Erythroblast (primary cell): Measurements from ENCODE around the gene NKAIN2.
"Not testable (repeated sequence)": the region's sequence is repeated elsewhere in the genome, so short reads cannot be mapped to it uniquely, and the experiment has no call there.

Experiments used
- DNase-seq, 2 experiments: peaks; one replicate each; lab custom pipeline; 2025; lab: John Stamatoyannopoulos, UW
- GATA1 ChIP-seq: IDR thresholded peaks from 2 replicates; pipeline ENCODE4 v1.6.1; 2011; ENCODE audit warnings: low read depth, mild to moderate bottlenecking, control low read depth, low read length, moderate library complexity
- POLR2A ChIP-seq: IDR thresholded peaks from 2 replicates; pipeline ENCODE4 v1.6.1; 2011; ENCODE audit warnings: mild to moderate bottlenecking, low read length

NKAIN2 gene

GRCh38 chr6:124203101-124203811 lies 399.6 kb downstream of the NKAIN2 start:
- DNase-seq: no peak

GRCh38 chr6:124203812-124204167 lies 400.1 kb downstream of the NKAIN2 start:
- TF ChIP-seq GATA1 (no peak), POLR2A (no peak)
- no peak for DNase-seq

More at GRCh38 chr6:124203101-124203811, 399.6 kb downstream of the NKAIN2 start:
- TF ChIP-seq GATA1 (no peak), POLR2A (no peak)

- TF ChIP-seq POLR2A (no peak), GATA1 (no peak)
- no peak for DNase-seq
Measured at GRCh38 chr6:124205921-124206320, 402.3 kb downstream of the NKAIN2 start.

GRCh38 chr6:124223611-124224345 lies 420.1 kb downstream of the NKAIN2 start:
- TF ChIP-seq POLR2A (no peak), GATA1 (no peak)
- DNase-seq: no peak

- no peak for TF ChIP-seq GATA1
- no peak for TF ChIP-seq POLR2A
- DNase-seq: no peak
Measured at GRCh38 chr6:124226396-124226795, 422.7 kb downstream of the NKAIN2 start.

GRCh38 chr6:124233221-124233620 lies 429.6 kb downstream of the NKAIN2 start:
- no peak for TF ChIP-seq POLR2A
- TF ChIP-seq GATA1: no peak
- DNase-seq: no peak

GRCh38 chr6:124234801-124235200 lies 431.1 kb downstream of the NKAIN2 start:
- no peak for DNase-seq
- TF ChIP-seq POLR2A: no peak
- TF ChIP-seq GATA1: no peak

- DNase-seq: no peak
- TF ChIP-seq GATA1: no peak
- TF ChIP-seq POLR2A: no peak
Measured at GRCh38 chr6:124237911-124238310, 434.2 kb downstream of the NKAIN2 start.

- not testable (repeated sequence) for DNase-seq
Measured at GRCh38 chr6:124238408-124238807, 434.7 kb downstream of the NKAIN2 start.

GRCh38 chr6:124254941-124255685 lies 451.4 kb downstream of the NKAIN2 start:
- DNase-seq: no peak
- TF ChIP-seq POLR2A: no peak
- TF ChIP-seq GATA1: no peak

GRCh38 chr6:124260337-124260736 lies 456.7 kb downstream of the NKAIN2 start:
- TF ChIP-seq POLR2A (no peak), GATA1 (no peak)
- no peak for DNase-seq

- no peak for TF ChIP-seq GATA1
- TF ChIP-seq POLR2A: no peak
- DNase-seq: no peak
Measured at GRCh38 chr6:124269733-124270132, 466.1 kb downstream of the NKAIN2 start.

- TF ChIP-seq POLR2A (no peak), GATA1 (no peak)
- DNase-seq: no peak
Measured at GRCh38 chr6:124273701-124274100, 470.0 kb downstream of the NKAIN2 start.

- no peak for DNase-seq
- no peak for TF ChIP-seq POLR2A
- TF ChIP-seq GATA1: no peak
Measured at GRCh38 chr6:124282541-124282940, 478.9 kb downstream of the NKAIN2 start.
